Large intestine (tissue), 3 donors: ENCODE data around the gene TENT5C. TPM values are rescaled to one million over a fixed set of nuclear protein-coding genes. Genes with fewer than 3 reads are reported as not detected.

ENCODE experiments used
- DNase-seq, 2 donors: peaks; one replicate each; pipeline versions ENCODE4 v3.0.0 to v3.0.0-alpha.2; 2013
- H3K27ac ChIP-seq: one replicate; pipeline ENCODE4 v1.5.1; 2013; ENCODE audit warnings: low read length
- H3K27me3 ChIP-seq: 2 replicates; pipeline ENCODE4 v1.6.1; 2013; ENCODE audit warnings: low read length; ENCODE audit not compliant: control insufficient read depth, insufficient read depth
- H3K36me3 ChIP-seq: 2 replicates; pipeline ENCODE4 v1.6.1; 2013; ENCODE audit warnings: low read length; ENCODE audit not compliant: control insufficient read depth, insufficient read depth
- H3K4me1 ChIP-seq: one replicate; pipeline ENCODE4 v1.6.1; 2013; ENCODE audit warnings: low read length; ENCODE audit not compliant: control insufficient read depth, insufficient read depth
- H3K4me3 ChIP-seq: one replicate; pipeline ENCODE4 v1.5.1; 2013; ENCODE audit warnings: low read length
- H3K9me3 ChIP-seq: one replicate; pipeline ENCODE4 v1.6.1; 2013; ENCODE audit warnings: mild to moderate bottlenecking, low read depth, low read length, moderate library complexity; ENCODE audit not compliant: control insufficient read depth
- WGBS: methylation state at CpG from one replicate; pipeline ENCODE4 v1.1.5; 2013; ENCODE audit warnings: low lambda C conversion rate; ENCODE audit not compliant: insufficient coverage; 5-methylcytosine and 5-hydroxymethylcytosine counted together
- polyA plus RNA-seq: library from polyadenylated mRNA; unstranded; fragments of 120-200 nt; gene quantifications from one replicate; pipeline ENCODE4 v1.2.1, GENCODE V29; 2013

TENT5C gene
- polyA plus RNA-seq, 1 donor: 10.4 TPM

- whole genome bisulfite sequencing: no CpG with 5 or more reads among the region's 7 CpGs
- H3K4me3 ChIP-seq: no peak overlapping the region
- H3K27ac ChIP-seq: no peak overlapping the region
- no peaks in the 10 kb centered on the region for H3K4me1 ChIP-seq
- no peak for DNase-seq
- H3K36me3 ChIP-seq: no peaks in the 10 kb centered on the region
- no peaks in the 10 kb centered on the region for H3K9me3 ChIP-seq
- no peaks in the 10 kb centered on the region for H3K27me3 ChIP-seq
Observed at GRCh38 chr1:117676615-117677130, 70.8 kb downstream of the TENT5C start.

Other genes with a start within 250 kb of the TENT5C start
- 28.3 TPM for gene MAN1A2, start 238.6 kb upstream of the TENT5C start, polyA plus RNA-seq